ENCODE measurements around the gene SYT7.
A peak's percentile ranks its signal among the peaks of the same experiment; 100 is the strongest.

The SYT7 gene

GRCh38 chr11:61505640-61506155 lies 75.2 kb downstream of the SYT7 start:
- TF ChIP-seq, protein P1, sequence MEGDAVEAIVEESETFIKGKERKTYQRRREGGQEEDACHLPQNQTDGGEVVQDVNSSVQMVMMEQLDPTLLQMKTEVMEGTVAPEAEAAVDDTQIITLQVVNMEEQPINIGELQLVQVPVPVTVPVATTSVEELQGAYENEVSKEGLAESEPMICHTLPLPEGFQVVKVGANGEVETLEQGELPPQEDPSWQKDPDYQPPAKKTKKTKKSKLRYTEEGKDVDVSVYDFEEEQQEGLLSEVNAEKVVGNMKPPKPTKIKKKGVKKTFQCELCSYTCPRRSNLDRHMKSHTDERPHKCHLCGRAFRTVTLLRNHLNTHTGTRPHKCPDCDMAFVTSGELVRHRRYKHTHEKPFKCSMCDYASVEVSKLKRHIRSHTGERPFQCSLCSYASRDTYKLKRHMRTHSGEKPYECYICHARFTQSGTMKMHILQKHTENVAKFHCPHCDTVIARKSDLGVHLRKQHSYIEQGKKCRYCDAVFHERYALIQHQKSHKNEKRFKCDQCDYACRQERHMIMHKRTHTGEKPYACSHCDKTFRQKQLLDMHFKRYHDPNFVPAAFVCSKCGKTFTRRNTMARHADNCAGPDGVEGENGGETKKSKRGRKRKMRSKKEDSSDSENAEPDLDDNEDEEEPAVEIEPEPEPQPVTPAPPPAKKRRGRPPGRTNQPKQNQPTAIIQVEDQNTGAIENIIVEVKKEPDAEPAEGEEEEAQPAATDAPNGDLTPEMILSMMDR (IDR thresholded peaks at IDR 0.05; ENCODE audit: low read depth, low read length), result no peak
- no peak for TF ChIP-seq MYC (IDR thresholded peaks at IDR 0.05; ENCODE audit: low read depth, low read length)
- no peak for TF ChIP-seq POLR2A (IDR thresholded peaks at IDR 0.05; ENCODE audit: extremely low read depth, insufficient read length)
- TF ChIP-seq, protein P2, sequence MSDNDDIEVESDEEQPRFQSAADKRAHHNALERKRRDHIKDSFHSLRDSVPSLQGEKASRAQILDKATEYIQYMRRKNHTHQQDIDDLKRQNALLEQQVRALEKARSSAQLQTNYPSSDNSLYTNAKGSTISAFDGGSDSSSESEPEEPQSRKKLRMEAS (IDR thresholded peaks at IDR 0.05; ENCODE audit: low read depth, low read length), result no peak
- no peak overlapping the region for H3K4me3 ChIP-seq (ENCODE audit: low read depth, low read length)
- DNase-seq (ENCODE audit: low read depth), result no peak

- no peak for DNase-seq (ENCODE audit: low read depth)
Measured at GRCh38 chr11:61505106-61505505, 75.8 kb downstream of the SYT7 start.

DNA sequence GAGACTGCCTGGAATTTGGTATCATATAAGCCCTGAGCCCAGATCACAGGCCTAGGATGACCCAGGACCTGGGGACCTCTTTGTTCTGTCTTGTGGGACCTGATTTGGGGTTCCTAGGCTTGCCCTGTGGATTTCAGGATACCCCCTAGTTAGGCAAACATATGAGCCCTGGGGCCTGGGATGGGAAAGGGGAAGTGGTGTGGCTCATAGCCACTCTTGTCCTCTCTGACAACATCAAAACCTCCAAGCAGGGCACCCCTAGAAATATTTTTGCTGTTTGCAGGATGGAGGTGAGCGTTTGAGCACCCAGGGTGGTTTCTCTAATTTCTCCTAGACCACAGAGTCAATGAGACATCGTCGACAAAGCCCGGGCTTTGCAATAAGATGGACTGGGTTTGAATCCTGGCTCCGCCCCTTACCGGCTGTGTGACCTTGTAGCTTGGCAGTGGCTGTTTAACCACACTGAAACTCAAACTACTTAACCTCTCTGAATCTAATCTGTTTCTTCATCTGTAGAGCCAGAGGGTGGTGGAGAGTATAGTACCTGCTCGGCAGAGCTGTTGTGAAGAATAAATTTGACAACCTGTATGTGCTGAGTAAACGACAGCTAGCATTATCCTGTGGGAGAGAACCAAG lies 77.6 kb downstream of the SYT7 start:
- H3K4me3 ChIP-seq (ENCODE audit: low read depth, low read length), result no peak overlapping the region
- TF ChIP-seq, protein P1 (IDR thresholded peaks at IDR 0.05; ENCODE audit: low read depth, low read length), result no peak
- TF ChIP-seq POLR2A (IDR thresholded peaks at IDR 0.05; ENCODE audit: extremely low read depth, insufficient read length), result no peak
- TF ChIP-seq, protein P2 (IDR thresholded peaks at IDR 0.05; ENCODE audit: low read depth, low read length), result no peak
- TF ChIP-seq MYC (IDR thresholded peaks at IDR 0.05; ENCODE audit: low read depth, low read length), result no peak
- peak; percentile 52 for DNase-seq (ENCODE audit: low read depth)

More at GRCh38 chr11:61505106-61505505, 75.8 kb downstream of the SYT7 start:
- TF ChIP-seq MYC (IDR thresholded peaks at IDR 0.05; ENCODE audit: low read depth, low read length) (no peak), POLR2A (IDR thresholded peaks at IDR 0.05; ENCODE audit: extremely low read depth, insufficient read length) (no peak)
- TF ChIP-seq, protein P2 (IDR thresholded peaks at IDR 0.05; ENCODE audit: low read depth, low read length), result no peak
- TF ChIP-seq, protein P1 (IDR thresholded peaks at IDR 0.05; ENCODE audit: low read depth, low read length), result no peak
- no peak overlapping the region for H3K4me3 ChIP-seq (ENCODE audit: low read depth, low read length)

GRCh38 chr11:61502522-61502921 lies 78.4 kb downstream of the SYT7 start:
- DNase-seq (ENCODE audit: low read depth), result no peak
- no peak overlapping the region for H3K4me3 ChIP-seq (ENCODE audit: low read depth, low read length)
- TF ChIP-seq, protein P2 (IDR thresholded peaks at IDR 0.05; ENCODE audit: low read depth, low read length), result no peak

- H3K4me3 ChIP-seq (ENCODE audit: low read depth, low read length), result no peak overlapping the region
- TF ChIP-seq MYC (IDR thresholded peaks at IDR 0.05; ENCODE audit: low read depth, low read length) (no peak), POLR2A (IDR thresholded peaks at IDR 0.05; ENCODE audit: extremely low read depth, insufficient read length) (no peak)
- TF ChIP-seq, protein P1 (IDR thresholded peaks at IDR 0.05; ENCODE audit: low read depth, low read length), result no peak
- TF ChIP-seq, protein P2 (IDR thresholded peaks at IDR 0.05; ENCODE audit: low read depth, low read length), result no peak
- DNase-seq (ENCODE audit: low read depth), result no peak
Measured at GRCh38 chr11:61499816-61500491, 80.9 kb downstream of the SYT7 start.

- TF ChIP-seq, protein P2 (IDR thresholded peaks at IDR 0.05; ENCODE audit: low read depth, low read length), result no peak
- TF ChIP-seq POLR2A (IDR thresholded peaks at IDR 0.05; ENCODE audit: extremely low read depth, insufficient read length) (no peak), MYC (IDR thresholded peaks at IDR 0.05; ENCODE audit: low read depth, low read length) (no peak)
- TF ChIP-seq, protein P1 (IDR thresholded peaks at IDR 0.05; ENCODE audit: low read depth, low read length), result no peak
- no peak overlapping the region for H3K4me3 ChIP-seq (ENCODE audit: low read depth, low read length)
- no peak for DNase-seq (ENCODE audit: low read depth)
Measured at GRCh38 chr11:61498767-61499341, 82.0 kb downstream of the SYT7 start.

Measured in NB4 (cell line).